Measurements from ENCODE around the gene XRCC4.

XRCC4 gene

DNA sequence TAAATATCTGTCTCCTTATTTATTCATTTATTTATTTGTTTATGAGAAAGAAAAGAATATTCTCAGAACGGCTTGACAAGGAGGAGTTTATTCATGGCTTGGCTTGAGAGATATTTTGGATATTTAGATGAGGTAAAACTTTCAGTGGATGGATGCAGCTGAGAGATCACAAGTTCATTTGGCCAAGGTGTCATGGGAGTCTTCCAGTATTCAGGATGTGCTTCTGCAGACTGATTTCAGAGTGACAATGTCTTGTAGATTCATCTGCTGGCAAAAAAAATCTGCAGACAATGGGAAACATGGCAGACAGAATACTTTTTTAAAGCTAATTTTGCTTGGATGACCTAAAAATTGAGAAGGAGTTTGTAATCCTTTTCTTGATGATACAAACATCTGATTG is 38.5 kb downstream of the XRCC4 start:
- Histone ChIP-seq H3K4me1 (ENCODE audit: control insufficient read depth in 2 of 2, insufficient read depth in 1 of 2, low read depth in 1 of 2, low read length in 2 of 2) (peaks cover 0 to 7% of the 10 kb centered on the region in 2 donors), H2BK5ac (ENCODE audit: low read length) (no peak overlapping the region), H3K9me3 (replicated peaks in 1 of 2; ENCODE audit: control insufficient read depth in 2 of 2, insufficient read depth in 1 of 2, low read depth in 1 of 2, low read length in 2 of 2) (peaks cover 2 to 26% of the 10 kb centered on the region in 2 donors), H2BK12ac (ENCODE audit: low read length) (no peak overlapping the region), H2AK5ac (ENCODE audit: low read depth, low read length) (no peak overlapping the region), H3K14ac (ENCODE audit: low read length) (no peak overlapping the region), H2BK120ac (ENCODE audit: low read depth, low read length) (no peak overlapping the region), H3K36me3 (replicated peaks in 1 of 2; ENCODE audit: control insufficient read depth in 2 of 2, insufficient read depth in 2 of 2, low read length in 2 of 2) (no peaks in the 10 kb centered on the region), H3K9ac (ENCODE audit: low read depth, low read length, poor library complexity) (no peak overlapping the region), H3K4ac (ENCODE audit: low read length) (no peak overlapping the region), H4K91ac (ENCODE audit: low read depth, low read length, poor library complexity) (no peak overlapping the region), H2AFZ (ENCODE audit: low read length) (no peak overlapping the region), H3K27me3 (ENCODE audit: control insufficient read depth in 3 of 3, insufficient read depth in 3 of 3, low read depth in 1 of 3, low read length in 3 of 3) (no peaks in the 10 kb centered on the region), H2BK15ac (ENCODE audit: low read length) (no peak overlapping the region), H3K27ac (replicated peaks; ENCODE audit: low read length) (no peak overlapping the region), H3K18ac (ENCODE audit: low read length) (no peak overlapping the region), H3K4me2 (ENCODE audit: insufficient read depth, low read length, poor library complexity, severe bottlenecking) (no peak overlapping the region), H3K79me1 (ENCODE audit: low read depth, low read length) (no peaks in the 10 kb centered on the region), H3K4me3 (ENCODE audit: low read length in 2 of 2) (no peak overlapping the region), H3K23ac (ENCODE audit: low read depth, low read length, poor library complexity) (no peak overlapping the region), H4K8ac (ENCODE audit: low read depth, low read length) (no peak overlapping the region)
- DNase-seq (ENCODE audit: low spot score): no peak
- no CpG with 5 or more reads among the region's 1 CpG for WGBS, 2 donors (ENCODE audit: extremely low coverage in 2 of 2, insufficient read length in 2 of 2, insufficient replicate concordance in 1 of 2)

DNA sequence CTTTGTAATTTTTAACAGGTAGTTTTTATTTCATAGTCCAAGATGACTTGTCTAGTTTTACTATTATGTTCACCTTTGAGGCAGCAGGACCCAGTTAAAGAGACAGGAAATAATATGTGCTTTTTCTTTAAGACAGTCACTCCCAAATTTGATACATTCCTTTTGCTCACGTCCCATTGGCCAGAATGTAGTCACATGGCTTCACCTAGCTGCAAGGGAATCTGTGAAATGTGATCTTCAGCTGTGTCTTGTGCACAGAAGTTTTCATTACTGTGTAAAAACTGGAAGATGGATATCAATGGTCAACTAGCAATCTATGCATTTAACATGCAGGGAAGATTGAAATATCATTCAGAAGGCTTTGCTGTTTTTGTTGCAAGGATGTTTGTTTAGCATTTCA is 41.1 kb downstream of the XRCC4 start:
- H4K91ac ChIP-seq (ENCODE audit: low read depth, low read length, poor library complexity): no peak overlapping the region
- H2BK12ac ChIP-seq (ENCODE audit: low read length): no peak overlapping the region
- no peaks in the 10 kb centered on the region for H3K79me1 ChIP-seq (ENCODE audit: low read depth, low read length)
- H3K9ac ChIP-seq (ENCODE audit: low read depth, low read length, poor library complexity): no peak overlapping the region
- H3K23ac ChIP-seq (ENCODE audit: low read depth, low read length, poor library complexity): no peak overlapping the region
- no CpG with 5 or more reads among the region's 1 CpG for WGBS, 2 donors (ENCODE audit: extremely low coverage in 2 of 2, insufficient read length in 2 of 2, insufficient replicate concordance in 1 of 2)
- no peak overlapping the region for H3K18ac ChIP-seq (ENCODE audit: low read length)
- peaks cover 0 to 7% of the 10 kb centered on the region in 2 donors for H3K4me1 ChIP-seq (ENCODE audit: control insufficient read depth in 2 of 2, insufficient read depth in 1 of 2, low read depth in 1 of 2, low read length in 2 of 2)
- no peak overlapping the region for H2BK120ac ChIP-seq (ENCODE audit: low read depth, low read length)
- no peaks in the 10 kb centered on the region for H3K27me3 ChIP-seq (ENCODE audit: control insufficient read depth in 3 of 3, insufficient read depth in 3 of 3, low read depth in 1 of 3, low read length in 3 of 3)
- no peak for DNase-seq (ENCODE audit: low spot score)
- H3K4ac ChIP-seq (ENCODE audit: low read length): no peak overlapping the region
- H3K4me2 ChIP-seq (ENCODE audit: insufficient read depth, low read length, poor library complexity, severe bottlenecking): no peak overlapping the region
- H3K4me3 ChIP-seq (ENCODE audit: low read length in 2 of 2): no peak overlapping the region
- H2BK15ac ChIP-seq (ENCODE audit: low read length): no peak overlapping the region
- H4K8ac ChIP-seq (ENCODE audit: low read depth, low read length): no peak overlapping the region
- H2AFZ ChIP-seq (ENCODE audit: low read length): no peak overlapping the region
- H3K9me3 ChIP-seq (replicated peaks in 1 of 2; ENCODE audit: control insufficient read depth in 2 of 2, insufficient read depth in 1 of 2, low read depth in 1 of 2, low read length in 2 of 2): peaks cover 2 to 20% of the 10 kb centered on the region in 2 donors
- H2BK5ac ChIP-seq (ENCODE audit: low read length): no peak overlapping the region
- H3K27ac ChIP-seq (replicated peaks; ENCODE audit: low read length): no peak overlapping the region
- no peak overlapping the region for H3K14ac ChIP-seq (ENCODE audit: low read length)
- no peaks in the 10 kb centered on the region for H3K36me3 ChIP-seq (replicated peaks in 1 of 2; ENCODE audit: control insufficient read depth in 2 of 2, insufficient read depth in 2 of 2, low read length in 2 of 2)
- H2AK5ac ChIP-seq (ENCODE audit: low read depth, low read length): no peak overlapping the region

DNA sequence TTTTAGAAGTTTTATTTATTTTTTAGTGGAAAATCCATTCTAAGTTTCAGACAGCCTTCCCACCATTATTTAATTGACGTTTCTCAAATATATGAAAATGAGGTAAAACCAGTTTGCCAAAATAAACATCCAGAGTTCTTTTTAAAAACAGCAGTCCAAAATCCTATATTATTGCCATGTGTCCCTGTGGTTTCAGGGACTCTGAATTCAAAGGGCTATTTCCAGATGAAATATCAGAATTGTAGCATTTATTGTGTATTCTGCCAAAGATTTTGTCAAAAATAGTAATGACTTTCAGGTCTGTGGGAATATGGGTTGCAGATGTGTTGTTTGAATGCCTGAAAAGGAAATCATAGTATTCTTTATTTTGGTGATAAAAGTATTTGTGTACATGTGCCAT is 41.6 kb downstream of the XRCC4 start:
- no peak overlapping the region for H2BK15ac ChIP-seq (ENCODE audit: low read length)
- H3K4ac ChIP-seq (ENCODE audit: low read length): no peak overlapping the region
- no peak overlapping the region for H2BK5ac ChIP-seq (ENCODE audit: low read length)
- peaks cover 2 to 16% of the 10 kb centered on the region in 2 donors for H3K9me3 ChIP-seq (replicated peaks in 1 of 2; ENCODE audit: control insufficient read depth in 2 of 2, insufficient read depth in 1 of 2, low read depth in 1 of 2, low read length in 2 of 2)
- no peak overlapping the region for H3K18ac ChIP-seq (ENCODE audit: low read length)
- H3K4me1 ChIP-seq (ENCODE audit: control insufficient read depth in 2 of 2, insufficient read depth in 1 of 2, low read depth in 1 of 2, low read length in 2 of 2): peaks cover 0 to 7% of the 10 kb centered on the region in 2 donors
- no peak overlapping the region for H3K9ac ChIP-seq (ENCODE audit: low read depth, low read length, poor library complexity)
- no peak overlapping the region for H3K4me3 ChIP-seq (ENCODE audit: low read length in 2 of 2)
- no peak overlapping the region for H2BK12ac ChIP-seq (ENCODE audit: low read length)
- H3K4me2 ChIP-seq (ENCODE audit: insufficient read depth, low read length, poor library complexity, severe bottlenecking): no peak overlapping the region
- no peak overlapping the region for H3K27ac ChIP-seq (replicated peaks; ENCODE audit: low read length)
- DNase-seq (ENCODE audit: low spot score): no peak
- no peak overlapping the region for H4K91ac ChIP-seq (ENCODE audit: low read depth, low read length, poor library complexity)
- WGBS, 2 donors (ENCODE audit: extremely low coverage in 2 of 2, insufficient read length in 2 of 2, insufficient replicate concordance in 1 of 2): no CpG with 5 or more reads among the region's 1 CpG
- H2AK5ac ChIP-seq (ENCODE audit: low read depth, low read length): no peak overlapping the region
- H4K8ac ChIP-seq (ENCODE audit: low read depth, low read length): no peak overlapping the region
- H3K14ac ChIP-seq (ENCODE audit: low read length): no peak overlapping the region
- no peak overlapping the region for H2BK120ac ChIP-seq (ENCODE audit: low read depth, low read length)
- no peak overlapping the region for H3K23ac ChIP-seq (ENCODE audit: low read depth, low read length, poor library complexity)
- H3K27me3 ChIP-seq (ENCODE audit: control insufficient read depth in 3 of 3, insufficient read depth in 3 of 3, low read depth in 1 of 3, low read length in 3 of 3): no peaks in the 10 kb centered on the region
- no peaks in the 10 kb centered on the region for H3K36me3 ChIP-seq (replicated peaks in 1 of 2; ENCODE audit: control insufficient read depth in 2 of 2, insufficient read depth in 2 of 2, low read length in 2 of 2)
- no peaks in the 10 kb centered on the region for H3K79me1 ChIP-seq (ENCODE audit: low read depth, low read length)
- H2AFZ ChIP-seq (ENCODE audit: low read length): no peak overlapping the region

DNA sequence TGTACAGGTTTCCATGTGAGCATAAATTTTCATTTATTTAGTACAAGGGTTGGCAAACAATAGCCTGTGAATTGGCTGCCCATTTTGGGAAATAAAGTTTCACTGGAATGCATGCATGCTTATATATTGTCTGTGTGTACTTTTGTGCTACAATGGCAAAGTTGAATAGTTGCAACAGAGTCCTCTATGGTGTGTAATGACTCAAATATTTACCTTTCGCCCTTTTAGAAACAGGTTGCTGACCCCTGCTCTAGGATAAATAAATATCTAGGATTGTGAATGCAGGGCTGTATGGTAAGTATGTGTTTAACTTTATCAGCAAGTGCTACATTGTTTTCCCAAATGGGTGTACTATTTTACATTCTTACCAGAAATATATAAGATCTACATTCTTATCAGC is 47.2 kb downstream of the XRCC4 start:
- H2BK12ac ChIP-seq (ENCODE audit: low read length): no peak overlapping the region

More for the DNA sequence above, 47.2 kb downstream of the XRCC4 start:
- H3K9me3 ChIP-seq (replicated peaks in 1 of 2; ENCODE audit: control insufficient read depth in 2 of 2, insufficient read depth in 1 of 2, low read depth in 1 of 2, low read length in 2 of 2): peaks cover 0 to 4% of the 10 kb centered on the region in 2 donors
- H3K18ac ChIP-seq (ENCODE audit: low read length): no peak overlapping the region
- H3K4me2 ChIP-seq (ENCODE audit: insufficient read depth, low read length, poor library complexity, severe bottlenecking): no peak overlapping the region
- H2BK15ac ChIP-seq (ENCODE audit: low read length): no peak overlapping the region
- H4K8ac ChIP-seq (ENCODE audit: low read depth, low read length): no peak overlapping the region
- no peaks in the 10 kb centered on the region for H3K27me3 ChIP-seq (ENCODE audit: control insufficient read depth in 3 of 3, insufficient read depth in 3 of 3, low read depth in 1 of 3, low read length in 3 of 3)
- H2BK120ac ChIP-seq (ENCODE audit: low read depth, low read length): no peak overlapping the region
- H3K4ac ChIP-seq (ENCODE audit: low read length): no peak overlapping the region
- H2BK5ac ChIP-seq (ENCODE audit: low read length): no peak overlapping the region
- DNase-seq (ENCODE audit: low spot score): no peak
- no peak overlapping the region for H3K27ac ChIP-seq (replicated peaks; ENCODE audit: low read length)
- H4K91ac ChIP-seq (ENCODE audit: low read depth, low read length, poor library complexity): no peak overlapping the region
- H3K4me3 ChIP-seq (ENCODE audit: low read length in 2 of 2): no peak overlapping the region
- H3K36me3 ChIP-seq (replicated peaks in 1 of 2; ENCODE audit: control insufficient read depth in 2 of 2, insufficient read depth in 2 of 2, low read length in 2 of 2): no peaks in the 10 kb centered on the region
- no peak overlapping the region for H3K9ac ChIP-seq (ENCODE audit: low read depth, low read length, poor library complexity)
- H2AK5ac ChIP-seq (ENCODE audit: low read depth, low read length): no peak overlapping the region
- no peak overlapping the region for H2AFZ ChIP-seq (ENCODE audit: low read length)
- no CpG with 5 or more reads among the region's 1 CpG for WGBS, 2 donors (ENCODE audit: extremely low coverage in 2 of 2, insufficient read length in 2 of 2, insufficient replicate concordance in 1 of 2)
- H3K23ac ChIP-seq (ENCODE audit: low read depth, low read length, poor library complexity): no peak overlapping the region
- no peaks in the 10 kb centered on the region for H3K79me1 ChIP-seq (ENCODE audit: low read depth, low read length)
- H3K14ac ChIP-seq (ENCODE audit: low read length): no peak overlapping the region
- H3K4me1 ChIP-seq (ENCODE audit: control insufficient read depth in 2 of 2, insufficient read depth in 1 of 2, low read depth in 1 of 2, low read length in 2 of 2): no peaks in the 10 kb centered on the region
